Panc1 (cell line): ENCODE results near the gene SAYSD1. TPM values are rescaled to one million over a fixed set of nuclear protein-coding genes. Genes with fewer than 3 reads are reported as not detected.

Experiments used
- ATAC-seq: fragments of 200-7000 bp; cut with Tn5 transposase; 2 replicates; pipeline ENCODE4 v1.9.1; 2020; ENCODE audit warnings: mild to moderate bottlenecking, moderate library complexity
- BruUV-seq: library from RNA; stranded (reverse); fragments of 400-500 nt; replicated peaks from 2 replicates; lab custom pipeline; 2021; lab: Mats Ljungman, UMichigan
- CTCF ChIA-PET: fragments of 300-600 bp; sonication (Branson Sonifier 250); formaldehyde crosslinking; loops from one replicate; lab custom pipeline; 2022; ENCODE audit warnings: antibody characterized with exemption; lab: Charles Lee
- POLR2A ChIA-PET: fragments of 300-600 bp; sonication (Branson Sonifier 250); formaldehyde crosslinking; loops from one replicate; lab custom pipeline; 2022; ENCODE audit warnings: antibody characterized with exemption; lab: Charles Lee
- DNase-seq: peaks from one replicate; pipeline ENCODE4 v3.0.0-alpha.2; 2010; ENCODE audit warnings: low read depth, low spot score
- H3K27ac ChIP-seq: 2 replicates; pipeline ENCODE4 v1.5.1; 2011; ENCODE audit warnings: mild to moderate bottlenecking, low read length, inconsistent platforms
- H3K27me3 ChIP-seq: fragments of 200-500 bp; sonication (Bioruptor generic); 2 replicates; pipeline ENCODE4 v1.6.0; 2014; ENCODE audit warnings: low read length, inconsistent platforms; ENCODE audit not compliant: control insufficient read depth, insufficient read depth
- H3K36me3 ChIP-seq: fragments of 200-500 bp; sonication (Bioruptor generic); 2 replicates; pipeline ENCODE4 v1.5.1; 2014; ENCODE audit warnings: inconsistent platforms, mild to moderate bottlenecking, low read length, moderate library complexity; ENCODE audit not compliant: control insufficient read depth, insufficient read depth
- H3K4me1 ChIP-seq: 2 replicates; pipeline ENCODE4 v1.5.1; 2011; ENCODE audit warnings: inconsistent platforms, mild to moderate bottlenecking, low read length, moderate library complexity; ENCODE audit not compliant: control insufficient read depth, insufficient read depth
- H3K4me3 ChIP-seq, 2 experiments: 2 replicates each; pipeline ENCODE4 v1.5.1; 2011 to 2012; ENCODE audit warnings: low read depth in 2 of 2, low read length in 2 of 2, mild to moderate bottlenecking in 2 of 2, inconsistent platforms in 1 of 2, moderate library complexity in 1 of 2
- H3K9me3 ChIP-seq: fragments of 200-500 bp; sonication (Bioruptor generic); 2 replicates; pipeline ENCODE4 v1.5.1; 2014; ENCODE audit warnings: low read depth, mild to moderate bottlenecking, inconsistent platforms, low read length, moderate library complexity; ENCODE audit not compliant: control insufficient read depth, insufficient read depth
- POLR2AphosphoS5 ChIP-seq: IDR thresholded peaks from 2 replicates; pipeline ENCODE4 v1.6.1; 2012; ENCODE audit warnings: mild to moderate bottlenecking, low read depth, low read length, moderate library complexity
- REST ChIP-seq, 2 experiments: IDR thresholded peaks; 2 replicates each; pipeline ENCODE4 v1.6.1; 2011 to 2012; ENCODE audit warnings: low read depth in 2 of 2, control low read depth in 1 of 2, low read length in 1 of 2, mild to moderate bottlenecking in 1 of 2, moderate library complexity in 1 of 2; ENCODE audit not compliant: insufficient read depth in 1 of 2
- SIN3A ChIP-seq: IDR thresholded peaks from 2 replicates; pipeline ENCODE4 v1.6.1; 2012; ENCODE audit warnings: low read depth, mild to moderate bottlenecking, low read length, moderate library complexity, borderline replicate concordance; ENCODE audit not compliant: insufficient read depth
- TCF7L2 ChIP-seq: IDR thresholded peaks from 2 replicates; pipeline ENCODE4 v1.6.1; 2011; ENCODE audit warnings: mild to moderate bottlenecking, low read depth, low read length, inconsistent platforms
- in situ Hi-C: cut with HindIII; loops from 2 replicates; pipeline ENCODE4 v1.10.0; 2016; ENCODE audit warnings: low sequenced_read_pairs, low pct_unique_long_range_greater_than_20kb
- intact Hi-C: fragments of 100-400 bp; cut with micrococcal nuclease; formaldehyde crosslinking; loops from one replicate; pipeline ENCODE4 v1.10.0; 2022; ENCODE audit not compliant: unreplicated experiment
- total RNA-seq: library from RNA; stranded (reverse); gene quantifications from one replicate; pipeline ENCODE4 v1.2.1, GENCODE V29; 2021; ENCODE audit not compliant: unreplicated experiment
- TF ChIP-seq, protein P1 (sequence below): fragments of 450-650 bp; IDR thresholded peaks from 2 replicates; pipeline ENCODE4 v1.5.1; 2017; ENCODE audit warnings: mild to moderate bottlenecking

Gene SAYSD1
- total RNA-seq, 1 experiment from 2014 or later, result 17.0 TPM

- ATAC-seq (no peak), DNase-seq (no peak)
- H3K9me3 ChIP-seq, result no peaks in the 10 kb centered on the region
- intact Hi-C loops, result loop anchor here (10.0 kb wide), 1 partner anchor 132 kb away; no protein-coding TSS in a partner anchor
- ChIA-PET POLR2A (no interaction called here), CTCF (no interaction called here)
- TF ChIP-seq REST (IDR thresholded peaks at IDR 0.05; ENCODE audit: insufficient read depth in 1 of 2, low read depth in 2 of 2, low read length in 1 of 2) (no peak), SIN3A (no peak), TCF7L2 (no peak), POLR2AphosphoS5 (no peak)
- TF ChIP-seq, protein P1, sequence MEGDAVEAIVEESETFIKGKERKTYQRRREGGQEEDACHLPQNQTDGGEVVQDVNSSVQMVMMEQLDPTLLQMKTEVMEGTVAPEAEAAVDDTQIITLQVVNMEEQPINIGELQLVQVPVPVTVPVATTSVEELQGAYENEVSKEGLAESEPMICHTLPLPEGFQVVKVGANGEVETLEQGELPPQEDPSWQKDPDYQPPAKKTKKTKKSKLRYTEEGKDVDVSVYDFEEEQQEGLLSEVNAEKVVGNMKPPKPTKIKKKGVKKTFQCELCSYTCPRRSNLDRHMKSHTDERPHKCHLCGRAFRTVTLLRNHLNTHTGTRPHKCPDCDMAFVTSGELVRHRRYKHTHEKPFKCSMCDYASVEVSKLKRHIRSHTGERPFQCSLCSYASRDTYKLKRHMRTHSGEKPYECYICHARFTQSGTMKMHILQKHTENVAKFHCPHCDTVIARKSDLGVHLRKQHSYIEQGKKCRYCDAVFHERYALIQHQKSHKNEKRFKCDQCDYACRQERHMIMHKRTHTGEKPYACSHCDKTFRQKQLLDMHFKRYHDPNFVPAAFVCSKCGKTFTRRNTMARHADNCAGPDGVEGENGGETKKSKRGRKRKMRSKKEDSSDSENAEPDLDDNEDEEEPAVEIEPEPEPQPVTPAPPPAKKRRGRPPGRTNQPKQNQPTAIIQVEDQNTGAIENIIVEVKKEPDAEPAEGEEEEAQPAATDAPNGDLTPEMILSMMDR, result no peak
- H3K36me3 ChIP-seq, result no peaks in the 10 kb centered on the region; the same call in 1 of the 2 replicates
- H3K27ac ChIP-seq, result no peak overlapping the region
- H3K27me3 ChIP-seq, result no peaks in the 10 kb centered on the region
- H3K4me3 ChIP-seq, result no peak overlapping the region
- no TSS peak for BruUV-seq
- H3K4me1 ChIP-seq, result no peaks in the 10 kb centered on the region
- in situ Hi-C loops, result no loop called here
Observed at GRCh38 chr6:39107034-39107433, 8.0 kb downstream of the SAYSD1 start.

GRCh38 chr6:39104528-39104927 lies 10.5 kb downstream of the SAYSD1 start:
- no TSS peak for BruUV-seq
- Histone ChIP-seq H3K27me3 (no peaks in the 10 kb centered on the region; the same call in 1 of the 2 replicates), H3K9me3 (no peaks in the 10 kb centered on the region), H3K4me1 (no peaks in the 10 kb centered on the region), H3K27ac (no peak overlapping the region), H3K36me3 (no peaks in the 10 kb centered on the region), H3K4me3 (no peak overlapping the region)
- ATAC-seq, result no peak
- POLR2A ChIA-PET, result no interaction called here
- TF ChIP-seq REST (IDR thresholded peaks at IDR 0.05; ENCODE audit: insufficient read depth in 1 of 2, low read depth in 2 of 2, low read length in 1 of 2) (no peak), SIN3A (no peak), TCF7L2 (no peak), POLR2AphosphoS5 (no peak)
- TF ChIP-seq, protein P1, result no peak
- in situ Hi-C loops, result no loop called here
- CTCF ChIA-PET, result no interaction called here
- no peak for DNase-seq
- intact Hi-C loops, result loop anchor here (10.0 kb wide), 1 partner anchor 130 kb away; no protein-coding TSS in a partner anchor
